GM23338 (cell line): ENCODE results near the gene GRIK1. TPM values are rescaled to one million over a fixed set of nuclear protein-coding genes. Genes with fewer than 3 reads are reported as not detected.

ENCODE experiments used
- ATAC-seq: fragments of 200-7000 bp; cut with Tn5 transposase; 3 replicates; pipeline ENCODE4 v1.9.1; 2020
- DNase-seq: peaks from one replicate; pipeline ENCODE4 v3.0.0-alpha.2; 2015; ENCODE audit warnings: low spot score
- H2AFZ ChIP-seq: fragments of 200-600 bp; sonication (generic); 2 replicates; pipeline ENCODE4 v1.8.0; 2016; ENCODE audit warnings: antibody characterized with exemption, mild to moderate bottlenecking, moderate library complexity
- H3F3A ChIP-seq: fragments of 200-600 bp; sonication (generic); replicated peaks from 2 replicates; pipeline ENCODE4 v1.8.0; 2017; ENCODE audit warnings: antibody characterized with exemption, mixed run types, low read depth
- H3K27ac ChIP-seq: fragments of 200-600 bp; sonication (generic); 2 replicates; pipeline ENCODE4 v1.6.1; 2016; ENCODE audit warnings: low read depth
- H3K27me3 ChIP-seq: fragments of 200-600 bp; sonication (generic); 2 replicates; pipeline ENCODE4 v1.8.0; 2016; ENCODE audit warnings: mild to moderate bottlenecking, mixed run types, moderate library complexity; ENCODE audit not compliant: insufficient read depth
- H3K36me3 ChIP-seq: fragments of 200-600 bp; sonication (generic); 2 replicates; pipeline ENCODE4 v1.8.0; 2016; ENCODE audit warnings: mild to moderate bottlenecking; ENCODE audit not compliant: insufficient read depth
- H3K4me1 ChIP-seq: fragments of 200-600 bp; sonication (generic); 2 replicates; pipeline ENCODE4 v1.8.0; 2016; ENCODE audit warnings: mild to moderate bottlenecking, moderate library complexity; ENCODE audit not compliant: insufficient read depth
- H3K4me2 ChIP-seq: fragments of 200-600 bp; sonication (generic); 2 replicates; pipeline ENCODE4 v1.7.1; 2017; ENCODE audit warnings: mixed run types
- H3K4me3 ChIP-seq: fragments of 200-600 bp; sonication (generic); 2 replicates; pipeline ENCODE4 v1.6.1; 2016; ENCODE audit warnings: mixed run types
- H3K79me2 ChIP-seq: fragments of 200-600 bp; sonication (generic); replicated peaks from 2 replicates; pipeline ENCODE4 v1.8.0; 2017; ENCODE audit warnings: mild to moderate bottlenecking; ENCODE audit not compliant: insufficient read depth
- H3K9me2 ChIP-seq: fragments of 200-600 bp; sonication (generic); 2 replicates; pipeline ENCODE4 v1.8.0; 2017; ENCODE audit not compliant: insufficient read depth
- H4K20me1 ChIP-seq: fragments of 200-600 bp; sonication (generic); replicated peaks from 2 replicates; pipeline ENCODE4 v1.8.0; 2017; ENCODE audit warnings: mild to moderate bottlenecking; ENCODE audit not compliant: insufficient read depth
- H3K27ac Mint-ChIP-seq: 2 replicates; pipeline ENCODE4 v1.8.0; 2020; ENCODE audit warnings: inconsistent platforms, mild to moderate bottlenecking, moderate library complexity, mixed read lengths
- H3K27me3 Mint-ChIP-seq: 3 replicates; pipeline ENCODE4 v1.8.0; 2022; ENCODE audit warnings: low read depth, mild to moderate bottlenecking, moderate library complexity, mixed read lengths, inconsistent platforms; ENCODE audit not compliant: insufficient read depth, poor library complexity
- H3K36me3 Mint-ChIP-seq: 3 replicates; pipeline ENCODE4 v1.8.0; 2021; ENCODE audit warnings: low read depth, mild to moderate bottlenecking, inconsistent platforms, moderate library complexity, mixed read lengths
- H3K4me1 Mint-ChIP-seq: 3 replicates; pipeline ENCODE4 v1.8.0; 2020; ENCODE audit warnings: mild to moderate bottlenecking, inconsistent platforms, mixed read lengths
- H3K4me3 Mint-ChIP-seq: 3 replicates; pipeline ENCODE4 v1.8.0; 2021; ENCODE audit warnings: moderate library complexity, mild to moderate bottlenecking, inconsistent platforms, mixed read lengths
- H3K9me3 Mint-ChIP-seq: 3 replicates; pipeline ENCODE4 v1.8.0; 2020; ENCODE audit warnings: moderate library complexity, mild to moderate bottlenecking, inconsistent platforms, mixed read lengths
- CREB1 ChIP-seq: fragments of 250-450 bp; sonication (Bioruptor Pico); IDR thresholded peaks from 2 replicates; pipeline ENCODE4 v1.5.0; 2020; ENCODE audit warnings: low read depth, mild to moderate bottlenecking, moderate library complexity
- EZH2 ChIP-seq: fragments of 200-600 bp; sonication (generic); IDR thresholded peaks from one replicate; pipeline ENCODE4 v1.8.0; 2017; ENCODE audit warnings: antibody characterized with exemption, mild to moderate bottlenecking, low read depth; ENCODE audit not compliant: unreplicated experiment
- EZH2phosphoT487 ChIP-seq: fragments of 200-600 bp; sonication (generic); IDR thresholded peaks from one replicate; pipeline ENCODE4 v1.8.1; 2018; ENCODE audit warnings: antibody characterized with exemption; ENCODE audit not compliant: unreplicated experiment
- JUNB ChIP-seq: IDR thresholded peaks from one replicate; pipeline ENCODE4 v1.6.1; 2016; ENCODE audit warnings: antibody characterized with exemption; ENCODE audit not compliant: unreplicated experiment
- NANOG ChIP-seq: IDR thresholded peaks from 2 replicates; pipeline ENCODE4 v1.6.1; 2016; ENCODE audit warnings: antibody characterized with exemption, borderline replicate concordance
- STAT1 ChIP-seq: IDR thresholded peaks from one replicate; pipeline ENCODE4 v1.6.1; 2016; ENCODE audit warnings: antibody characterized with exemption; ENCODE audit not compliant: unreplicated experiment
- ZNF114 ChIP-seq: fragments of 250-450 bp; sonication (Bioruptor Pico); IDR thresholded peaks from 2 replicates; pipeline ENCODE4 v1.5.0; 2020; ENCODE audit warnings: mild to moderate bottlenecking, moderate library complexity
- polyA plus RNA-seq: library from polyadenylated mRNA; unstranded; fragments of >200 nt; fragmentation: Nextera tagmentation; extraction: Ambion mirVana; gene quantifications from 2 replicates; pipeline ENCODE4 v1.2.1, GENCODE V29; 2016
- total RNA-seq: library from RNA; depleted of rRNA; stranded (reverse); fragments of >200 nt; shearing (Covaris generic); gene quantifications from 2 replicates; pipeline ENCODE4 v1.2.3, GENCODE V29; 2014
- TF ChIP-seq, protein P1 (sequence below): IDR thresholded peaks from 2 replicates; pipeline ENCODE4 v1.6.1; 2016; ENCODE audit warnings: antibody characterized with exemption
- TF ChIP-seq, protein P2 (sequence below), 2 experiments: fragments of 200-600 bp in 1 of 2; sonication (generic) in 1 of 2; conservative IDR thresholded peaks; 2 replicates each; pipeline versions ENCODE4 v1.5.1 to v1.6.1; 2016 to 2017; ENCODE audit warnings: antibody characterized with exemption in 2 of 2, low read depth in 2 of 2, mild to moderate bottlenecking in 2 of 2, moderate library complexity in 1 of 2
- TF ChIP-seq, protein P3 (sequence below): fragments of 250-450 bp; sonication (Bioruptor Pico); IDR thresholded peaks from 2 replicates; pipeline ENCODE4 v1.5.0; 2020; ENCODE audit warnings: mild to moderate bottlenecking, moderate library complexity

The GRIK1 gene
- total and polyA plus RNA-seq, 2 experiments from 2014 or later: 0.18 to 0.42 TPM

DNA sequence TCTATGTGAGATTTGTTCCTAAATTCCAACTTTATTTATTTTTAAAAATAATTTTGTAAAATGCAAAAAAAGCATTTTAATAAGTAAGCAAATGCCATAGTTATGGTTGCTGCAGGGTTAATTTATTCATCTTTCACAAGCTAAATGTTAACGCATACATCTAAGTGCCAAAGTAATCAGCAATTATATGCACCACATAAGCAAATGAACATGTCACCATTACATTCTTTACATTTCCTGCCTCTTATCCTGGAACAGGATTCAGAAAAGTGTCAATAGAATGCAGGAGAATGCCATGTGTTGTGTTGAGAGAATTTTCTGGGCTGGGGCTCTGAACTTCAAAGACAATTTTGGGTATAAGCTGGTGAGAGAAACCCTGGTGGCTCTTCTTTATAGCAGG lies 136.6 kb downstream of the GRIK1 start (continued):
- TF ChIP-seq, protein P1, sequence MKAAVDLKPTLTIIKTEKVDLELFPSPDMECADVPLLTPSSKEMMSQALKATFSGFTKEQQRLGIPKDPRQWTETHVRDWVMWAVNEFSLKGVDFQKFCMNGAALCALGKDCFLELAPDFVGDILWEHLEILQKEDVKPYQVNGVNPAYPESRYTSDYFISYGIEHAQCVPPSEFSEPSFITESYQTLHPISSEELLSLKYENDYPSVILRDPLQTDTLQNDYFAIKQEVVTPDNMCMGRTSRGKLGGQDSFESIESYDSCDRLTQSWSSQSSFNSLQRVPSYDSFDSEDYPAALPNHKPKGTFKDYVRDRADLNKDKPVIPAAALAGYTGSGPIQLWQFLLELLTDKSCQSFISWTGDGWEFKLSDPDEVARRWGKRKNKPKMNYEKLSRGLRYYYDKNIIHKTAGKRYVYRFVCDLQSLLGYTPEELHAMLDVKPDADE: no peak
- TF ChIP-seq EZH2 (no peak), JUNB (no peak), STAT1 (no peak), ZNF114 (CRISPR knock-in tag) (no peak), EZH2phosphoT487 (no peak), CREB1 (no peak), NANOG (no peak)
- TF ChIP-seq, protein P2, sequence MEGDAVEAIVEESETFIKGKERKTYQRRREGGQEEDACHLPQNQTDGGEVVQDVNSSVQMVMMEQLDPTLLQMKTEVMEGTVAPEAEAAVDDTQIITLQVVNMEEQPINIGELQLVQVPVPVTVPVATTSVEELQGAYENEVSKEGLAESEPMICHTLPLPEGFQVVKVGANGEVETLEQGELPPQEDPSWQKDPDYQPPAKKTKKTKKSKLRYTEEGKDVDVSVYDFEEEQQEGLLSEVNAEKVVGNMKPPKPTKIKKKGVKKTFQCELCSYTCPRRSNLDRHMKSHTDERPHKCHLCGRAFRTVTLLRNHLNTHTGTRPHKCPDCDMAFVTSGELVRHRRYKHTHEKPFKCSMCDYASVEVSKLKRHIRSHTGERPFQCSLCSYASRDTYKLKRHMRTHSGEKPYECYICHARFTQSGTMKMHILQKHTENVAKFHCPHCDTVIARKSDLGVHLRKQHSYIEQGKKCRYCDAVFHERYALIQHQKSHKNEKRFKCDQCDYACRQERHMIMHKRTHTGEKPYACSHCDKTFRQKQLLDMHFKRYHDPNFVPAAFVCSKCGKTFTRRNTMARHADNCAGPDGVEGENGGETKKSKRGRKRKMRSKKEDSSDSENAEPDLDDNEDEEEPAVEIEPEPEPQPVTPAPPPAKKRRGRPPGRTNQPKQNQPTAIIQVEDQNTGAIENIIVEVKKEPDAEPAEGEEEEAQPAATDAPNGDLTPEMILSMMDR (conservative IDR thresholded peaks at IDR 0.05; ENCODE audit: low read depth in 2 of 2): no peak

DNA sequence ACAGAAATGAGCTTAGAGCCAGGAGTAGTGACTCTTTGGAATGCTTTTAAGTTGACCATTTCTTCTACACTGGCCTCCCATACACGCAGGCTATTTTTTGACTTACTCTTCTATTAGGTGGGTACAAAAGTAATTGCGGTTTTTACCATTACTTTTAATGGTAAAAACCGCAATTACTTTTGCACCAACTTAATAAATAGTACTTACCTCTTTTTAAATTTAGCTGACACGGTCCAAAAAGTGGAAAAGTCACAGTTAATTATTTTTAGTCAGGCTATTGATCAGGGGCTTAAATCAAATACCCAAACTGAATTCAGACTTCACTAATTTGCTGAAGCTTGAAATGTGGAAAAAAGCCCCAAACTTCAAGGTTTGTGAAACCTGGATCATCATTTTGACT lies 138.7 kb downstream of the GRIK1 start:
- ATAC-seq (no peak), DNase-seq (no peak)
- H3K27ac Mint-ChIP-seq: no peak overlapping the region
- peaks cover 7% of the 10 kb centered on the region for H3K4me1 ChIP-seq
- no peak overlapping the region for H3K4me3 ChIP-seq
- H2AFZ ChIP-seq: no peak overlapping the region
- no peak overlapping the region for H3K27ac ChIP-seq
- no peaks in the 10 kb centered on the region for H3K36me3 ChIP-seq
- no peaks in the 10 kb centered on the region for H3K79me2 ChIP-seq
- no peaks in the 10 kb centered on the region for H3F3A ChIP-seq
- H3K4me3 Mint-ChIP-seq: no peak overlapping the region
- TF ChIP-seq STAT1: no peak
- TF ChIP-seq JUNB: no peak
- no peak for TF ChIP-seq ZNF114 (CRISPR knock-in tag)
- TF ChIP-seq, protein P1: no peak
- no peak for TF ChIP-seq NANOG
- TF ChIP-seq, protein P3, sequence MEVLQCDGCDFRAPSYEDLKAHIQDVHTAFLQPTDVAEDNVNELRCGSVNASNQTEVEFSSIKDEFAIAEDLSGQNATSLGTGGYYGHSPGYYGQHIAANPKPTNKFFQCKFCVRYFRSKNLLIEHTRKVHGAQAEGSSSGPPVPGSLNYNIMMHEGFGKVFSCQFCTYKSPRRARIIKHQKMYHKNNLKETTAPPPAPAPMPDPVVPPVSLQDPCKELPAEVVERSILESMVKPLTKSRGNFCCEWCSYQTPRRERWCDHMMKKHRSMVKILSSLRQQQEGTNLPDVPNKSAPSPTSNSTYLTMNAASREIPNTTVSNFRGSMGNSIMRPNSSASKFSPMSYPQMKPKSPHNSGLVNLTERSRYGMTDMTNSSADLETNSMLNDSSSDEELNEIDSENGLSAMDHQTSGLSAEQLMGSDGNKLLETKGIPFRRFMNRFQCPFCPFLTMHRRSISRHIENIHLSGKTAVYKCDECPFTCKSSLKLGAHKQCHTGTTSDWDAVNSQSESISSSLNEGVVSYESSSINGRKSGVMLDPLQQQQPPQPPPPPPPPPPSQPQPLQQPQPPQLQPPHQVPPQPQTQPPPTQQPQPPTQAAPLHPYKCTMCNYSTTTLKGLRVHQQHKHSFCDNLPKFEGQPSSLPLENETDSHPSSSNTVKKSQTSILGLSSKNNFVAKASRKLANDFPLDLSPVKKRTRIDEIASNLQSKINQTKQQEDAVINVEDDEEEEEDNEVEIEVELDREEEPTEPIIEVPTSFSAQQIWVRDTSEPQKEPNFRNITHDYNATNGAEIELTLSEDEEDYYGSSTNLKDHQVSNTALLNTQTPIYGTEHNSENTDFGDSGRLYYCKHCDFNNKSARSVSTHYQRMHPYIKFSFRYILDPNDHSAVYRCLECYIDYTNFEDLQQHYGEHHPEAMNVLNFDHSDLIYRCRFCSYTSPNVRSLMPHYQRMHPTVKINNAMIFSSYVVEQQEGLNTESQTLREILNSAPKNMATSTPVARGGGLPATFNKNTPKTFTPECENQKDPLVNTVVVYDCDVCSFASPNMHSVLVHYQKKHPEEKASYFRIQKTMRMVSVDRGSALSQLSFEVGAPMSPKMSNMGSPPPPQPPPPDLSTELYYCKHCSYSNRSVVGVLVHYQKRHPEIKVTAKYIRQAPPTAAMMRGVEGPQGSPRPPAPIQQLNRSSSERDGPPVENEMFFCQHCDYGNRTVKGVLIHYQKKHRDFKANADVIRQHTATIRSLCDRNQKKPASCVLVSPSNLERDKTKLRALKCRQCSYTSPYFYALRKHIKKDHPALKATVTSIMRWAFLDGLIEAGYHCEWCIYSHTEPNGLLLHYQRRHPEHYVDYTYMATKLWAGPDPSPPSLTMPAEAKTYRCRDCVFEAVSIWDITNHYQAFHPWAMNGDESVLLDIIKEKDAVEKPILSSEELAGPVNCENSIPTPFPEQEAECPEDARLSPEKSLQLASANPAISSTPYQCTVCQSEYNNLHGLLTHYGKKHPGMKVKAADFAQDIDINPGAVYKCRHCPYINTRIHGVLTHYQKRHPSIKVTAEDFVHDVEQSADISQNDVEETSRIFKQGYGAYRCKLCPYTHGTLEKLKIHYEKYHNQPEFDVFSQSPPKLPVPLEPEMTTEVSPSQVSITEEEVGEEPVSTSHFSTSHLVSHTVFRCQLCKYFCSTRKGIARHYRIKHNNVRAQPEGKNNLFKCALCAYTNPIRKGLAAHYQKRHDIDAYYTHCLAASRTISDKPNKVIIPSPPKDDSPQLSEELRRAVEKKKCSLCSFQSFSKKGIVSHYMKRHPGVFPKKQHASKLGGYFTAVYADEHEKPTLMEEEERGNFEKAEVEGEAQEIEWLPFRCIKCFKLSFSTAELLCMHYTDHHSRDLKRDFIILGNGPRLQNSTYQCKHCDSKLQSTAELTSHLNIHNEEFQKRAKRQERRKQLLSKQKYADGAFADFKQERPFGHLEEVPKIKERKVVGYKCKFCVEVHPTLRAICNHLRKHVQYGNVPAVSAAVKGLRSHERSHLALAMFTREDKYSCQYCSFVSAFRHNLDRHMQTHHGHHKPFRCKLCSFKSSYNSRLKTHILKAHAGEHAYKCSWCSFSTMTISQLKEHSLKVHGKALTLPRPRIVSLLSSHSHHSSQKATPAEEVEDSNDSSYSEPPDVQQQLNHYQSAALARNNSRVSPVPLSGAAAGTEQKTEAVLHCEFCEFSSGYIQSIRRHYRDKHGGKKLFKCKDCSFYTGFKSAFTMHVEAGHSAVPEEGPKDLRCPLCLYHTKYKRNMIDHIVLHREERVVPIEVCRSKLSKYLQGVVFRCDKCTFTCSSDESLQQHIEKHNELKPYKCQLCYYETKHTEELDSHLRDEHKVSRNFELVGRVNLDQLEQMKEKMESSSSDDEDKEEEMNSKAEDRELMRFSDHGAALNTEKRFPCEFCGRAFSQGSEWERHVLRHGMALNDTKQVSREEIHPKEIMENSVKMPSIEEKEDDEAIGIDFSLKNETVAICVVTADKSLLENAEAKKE: no peak
- H3K9me3 Mint-ChIP-seq: no peaks in the 10 kb centered on the region
- no peaks in the 10 kb centered on the region for H4K20me1 ChIP-seq
- H3K9me2 ChIP-seq: 0 out of 2 replicates have a peak, but pooled peaks cover 4% of the 10 kb centered on the region
- no peaks in the 10 kb centered on the region for H3K27me3 ChIP-seq
- H3K27me3 Mint-ChIP-seq: no peaks in the 10 kb centered on the region
- H3K4me1 Mint-ChIP-seq: peaks cover 18% of the 10 kb centered on the region
- no peaks in the 10 kb centered on the region for H3K36me3 Mint-ChIP-seq
- H3K4me2 ChIP-seq: no peak overlapping the region
